ENCODE data around the gene TMEM45A.
"Not testable (repeated sequence)": the region's sequence is repeated elsewhere in the genome, so short reads cannot be mapped to it uniquely, and the experiment has no call there.

Gene TMEM45A

DNA sequence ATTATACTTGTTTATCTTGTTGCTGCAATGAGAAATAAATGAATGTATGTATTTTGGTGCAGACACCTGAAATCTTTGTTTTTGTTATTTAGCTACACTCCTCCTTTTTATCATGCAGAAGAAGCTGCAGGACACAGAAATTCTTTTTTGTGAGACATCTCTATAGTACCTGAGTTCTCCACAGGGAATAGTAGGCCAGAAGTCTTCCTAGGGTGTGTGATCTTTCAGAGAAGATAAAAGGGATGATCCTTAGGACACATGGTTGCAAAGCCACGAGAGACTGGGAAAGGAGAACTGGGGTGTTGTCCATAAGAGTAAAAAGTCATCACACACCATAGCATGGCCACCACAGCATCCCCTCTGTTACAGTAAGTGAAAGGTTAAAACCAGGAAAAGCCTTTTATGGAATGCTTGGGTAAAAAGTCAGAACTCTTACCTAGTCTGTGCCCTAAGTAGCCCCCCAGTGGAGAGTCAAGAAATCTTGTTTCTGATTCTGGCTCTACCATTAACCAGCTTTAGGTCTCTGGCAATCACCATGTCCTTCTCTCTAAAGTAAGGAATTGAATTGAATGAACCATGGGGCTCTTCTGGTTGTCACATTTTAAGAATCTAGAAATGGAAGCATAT lies 85.1 kb downstream of the TMEM45A start:
- DNase-seq (ENCODE audit: low read depth), result no peak
- no peak overlapping the region for H3K4me3 ChIP-seq (ENCODE audit: low read depth, low read length)
- TF ChIP-seq, protein P1, sequence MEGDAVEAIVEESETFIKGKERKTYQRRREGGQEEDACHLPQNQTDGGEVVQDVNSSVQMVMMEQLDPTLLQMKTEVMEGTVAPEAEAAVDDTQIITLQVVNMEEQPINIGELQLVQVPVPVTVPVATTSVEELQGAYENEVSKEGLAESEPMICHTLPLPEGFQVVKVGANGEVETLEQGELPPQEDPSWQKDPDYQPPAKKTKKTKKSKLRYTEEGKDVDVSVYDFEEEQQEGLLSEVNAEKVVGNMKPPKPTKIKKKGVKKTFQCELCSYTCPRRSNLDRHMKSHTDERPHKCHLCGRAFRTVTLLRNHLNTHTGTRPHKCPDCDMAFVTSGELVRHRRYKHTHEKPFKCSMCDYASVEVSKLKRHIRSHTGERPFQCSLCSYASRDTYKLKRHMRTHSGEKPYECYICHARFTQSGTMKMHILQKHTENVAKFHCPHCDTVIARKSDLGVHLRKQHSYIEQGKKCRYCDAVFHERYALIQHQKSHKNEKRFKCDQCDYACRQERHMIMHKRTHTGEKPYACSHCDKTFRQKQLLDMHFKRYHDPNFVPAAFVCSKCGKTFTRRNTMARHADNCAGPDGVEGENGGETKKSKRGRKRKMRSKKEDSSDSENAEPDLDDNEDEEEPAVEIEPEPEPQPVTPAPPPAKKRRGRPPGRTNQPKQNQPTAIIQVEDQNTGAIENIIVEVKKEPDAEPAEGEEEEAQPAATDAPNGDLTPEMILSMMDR (IDR thresholded peaks at IDR 0.05; ENCODE audit: insufficient read depth, low read depth, low read length, missing control alignments), result no peak

DNA sequence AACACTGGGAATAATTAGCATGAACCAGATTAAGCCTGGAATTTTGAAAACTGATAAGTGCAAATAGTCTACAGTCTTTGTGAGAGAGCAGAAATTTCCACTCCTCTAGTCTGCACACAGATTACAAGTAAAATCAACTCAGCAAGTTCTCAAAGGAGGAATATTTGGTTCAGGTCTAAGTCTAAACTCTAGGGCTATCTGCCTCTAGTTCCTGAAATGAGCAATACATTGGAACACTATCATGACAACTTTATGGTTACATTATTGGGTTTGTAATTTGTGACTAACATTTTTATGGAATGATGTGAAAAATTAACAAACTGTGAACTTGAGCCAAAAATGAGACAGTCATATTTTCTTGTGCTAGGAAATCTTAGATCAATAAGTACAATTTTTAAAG lies 86.2 kb downstream of the TMEM45A start:
- no peak for DNase-seq (ENCODE audit: low read depth)
- TF ChIP-seq, protein P1 (IDR thresholded peaks at IDR 0.05; ENCODE audit: insufficient read depth, low read depth, low read length, missing control alignments), result no peak
- H3K4me3 ChIP-seq (ENCODE audit: low read depth, low read length), result no peak overlapping the region

DNA sequence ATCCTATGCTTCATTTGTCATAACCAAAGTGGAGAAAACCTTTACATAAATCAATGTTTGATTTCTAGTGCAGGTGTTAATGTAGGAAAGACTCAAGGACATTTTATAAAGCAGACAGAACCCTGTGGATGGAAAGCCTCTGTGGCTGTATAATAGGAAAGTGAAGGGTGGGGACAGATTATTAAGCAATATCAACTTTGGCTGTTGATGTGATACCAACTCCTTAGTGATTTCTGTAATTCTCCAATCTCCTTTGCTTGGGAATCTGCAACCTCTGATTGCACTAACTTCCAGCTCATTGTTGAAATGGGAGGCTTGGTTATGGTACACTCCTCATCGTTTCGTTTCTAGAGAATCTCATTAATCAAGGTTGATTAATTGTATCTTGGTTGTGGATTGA lies 87.7 kb downstream of the TMEM45A start:
- DNase-seq (ENCODE audit: low read depth), result no peak
- H3K4me3 ChIP-seq (ENCODE audit: low read depth, low read length), result no peak overlapping the region
- TF ChIP-seq, protein P1 (IDR thresholded peaks at IDR 0.05; ENCODE audit: insufficient read depth, low read depth, low read length, missing control alignments), result no peak

DNA sequence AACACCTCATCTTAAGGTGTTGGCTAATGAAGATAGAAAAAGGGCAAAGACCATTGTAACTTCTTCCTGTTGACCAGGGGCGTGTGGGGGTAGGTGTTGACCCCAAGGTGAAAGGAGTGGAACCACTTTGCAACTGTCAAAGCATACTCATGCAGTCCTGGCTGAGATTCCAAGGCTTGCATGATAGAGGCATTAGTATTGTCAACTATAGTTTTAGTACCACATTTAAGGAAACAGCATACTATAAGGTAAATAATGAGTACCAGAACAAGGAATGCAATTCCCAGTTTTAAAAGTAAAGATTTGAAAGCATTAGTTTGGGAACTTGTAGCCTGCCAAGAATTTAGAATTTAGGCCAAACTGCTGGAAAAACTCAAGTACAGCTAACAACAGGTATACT lies 89.2 kb downstream of the TMEM45A start:
- TF ChIP-seq, protein P1 (IDR thresholded peaks at IDR 0.05; ENCODE audit: insufficient read depth, low read depth, low read length, missing control alignments), result no peak

DNA sequence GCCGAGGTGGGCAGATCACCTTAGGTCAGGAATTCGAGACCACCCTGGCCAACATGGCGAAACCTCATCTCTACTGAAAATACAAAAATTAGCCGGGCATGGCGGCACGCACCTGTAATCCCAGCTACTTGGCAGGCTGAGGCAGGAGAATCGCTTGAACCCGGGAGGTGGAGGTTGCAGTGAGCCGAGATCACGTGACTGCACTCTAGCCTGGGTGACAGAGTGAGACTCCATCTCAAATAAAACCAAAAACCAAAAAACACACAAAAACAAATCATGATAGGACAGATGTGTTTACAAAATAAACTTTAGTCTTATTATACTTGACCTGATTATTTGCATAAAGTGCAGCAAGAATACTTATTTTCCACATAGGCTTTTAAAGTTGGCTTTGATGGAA lies 89.7 kb downstream of the TMEM45A start:
- not testable (repeated sequence) for DNase-seq (ENCODE audit: low read depth); H3K4me3 ChIP-seq (ENCODE audit: low read depth, low read length)

More for the DNA sequence above, 89.2 kb downstream of the TMEM45A start:
- DNase-seq (ENCODE audit: low read depth), result no peak
- H3K4me3 ChIP-seq (ENCODE audit: low read depth, low read length), result no peak overlapping the region

DNA sequence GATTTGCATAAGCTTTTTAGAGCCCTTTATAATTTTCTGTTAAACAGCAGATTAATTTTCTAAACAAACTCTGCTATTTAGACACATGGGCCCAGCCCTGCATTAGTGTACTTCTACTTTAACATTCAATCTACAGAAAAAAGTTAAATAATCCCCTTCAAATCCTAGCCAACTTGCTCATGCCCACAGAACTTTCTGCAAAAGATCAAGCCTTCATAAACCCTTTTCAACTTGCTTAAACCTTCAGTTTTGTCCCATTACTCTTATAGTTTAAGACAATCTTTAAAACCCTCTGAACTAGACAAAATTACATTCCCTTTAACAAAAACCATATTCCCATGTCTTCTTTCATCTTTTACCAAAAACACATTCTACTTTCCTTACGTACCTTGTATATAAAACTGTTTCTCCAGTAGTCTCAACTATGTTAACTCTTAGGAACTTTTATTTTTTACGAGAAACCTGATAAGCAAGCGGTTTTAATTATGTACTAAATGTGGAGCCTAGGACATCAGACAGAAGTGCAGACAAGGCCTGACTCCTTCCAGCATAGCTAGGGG lies 91.8 kb downstream of the TMEM45A start:
- DNase-seq (ENCODE audit: low read depth), result no peak
- no peak overlapping the region for H3K4me3 ChIP-seq (ENCODE audit: low read depth, low read length)
- TF ChIP-seq, protein P1 (IDR thresholded peaks at IDR 0.05; ENCODE audit: insufficient read depth, low read depth, low read length, missing control alignments), result no peak

DNA sequence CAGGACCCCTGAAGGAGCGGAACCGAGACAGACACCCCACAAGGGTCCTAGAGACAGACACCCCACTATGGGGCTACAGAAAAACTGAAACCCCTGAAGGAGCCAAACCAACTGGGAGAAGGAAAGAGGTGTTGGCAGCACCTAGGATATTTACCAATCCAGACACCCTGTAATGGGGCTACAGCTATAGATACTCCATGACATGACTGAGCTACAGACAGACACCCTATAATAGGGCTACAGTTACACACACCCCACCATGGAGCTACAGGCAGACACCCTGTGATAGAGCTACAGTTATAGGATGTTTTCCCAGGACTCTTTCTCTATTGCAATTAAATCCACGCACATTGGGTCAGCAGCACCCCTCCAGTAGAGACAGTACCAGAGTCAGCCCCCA lies 94.4 kb downstream of the TMEM45A start:
- TF ChIP-seq, protein P1 (IDR thresholded peaks at IDR 0.05; ENCODE audit: insufficient read depth, low read depth, low read length, missing control alignments), result no peak
- H3K4me3 ChIP-seq (ENCODE audit: low read depth, low read length), result no peak overlapping the region
- no peak for DNase-seq (ENCODE audit: low read depth)

Data from GM12865 (cell line).